Measurements from ENCODE around the gene TMEM270.

DNA sequence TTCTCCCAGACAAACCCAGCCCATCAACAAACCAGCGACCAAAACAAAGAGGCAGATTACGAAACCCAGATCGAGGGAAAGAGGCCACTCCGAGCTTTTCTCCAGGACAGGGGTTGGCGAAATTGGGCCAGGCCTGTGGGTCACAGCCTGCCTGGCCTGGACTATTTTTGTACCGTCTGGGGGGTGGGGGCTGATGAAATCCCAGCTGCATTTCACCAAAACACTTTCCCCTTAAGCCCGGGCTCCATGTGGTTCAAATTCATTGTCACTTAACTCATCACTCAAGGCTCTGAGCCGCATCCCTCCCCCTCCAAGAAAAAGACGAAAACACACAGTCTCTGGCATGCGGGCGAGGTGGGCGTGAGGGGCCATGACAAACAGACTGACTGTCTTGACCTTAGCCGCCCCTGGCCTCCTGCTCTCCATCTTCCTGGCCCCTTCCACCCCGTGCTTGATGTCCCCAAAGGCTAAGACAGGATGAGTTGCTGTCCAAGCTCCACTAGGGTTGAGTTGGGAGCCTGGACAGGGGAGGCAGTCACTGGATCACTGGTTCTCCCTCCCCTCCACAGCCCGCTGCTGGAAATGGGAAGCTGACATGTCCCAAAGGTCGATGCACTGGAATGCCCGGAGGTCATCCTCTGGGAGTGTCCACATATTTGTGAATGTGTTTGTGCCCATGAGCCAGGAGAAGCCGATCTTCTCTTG, 19.2 kb downstream of the TMEM270 start:
- TF ChIP-seq, protein P1, sequence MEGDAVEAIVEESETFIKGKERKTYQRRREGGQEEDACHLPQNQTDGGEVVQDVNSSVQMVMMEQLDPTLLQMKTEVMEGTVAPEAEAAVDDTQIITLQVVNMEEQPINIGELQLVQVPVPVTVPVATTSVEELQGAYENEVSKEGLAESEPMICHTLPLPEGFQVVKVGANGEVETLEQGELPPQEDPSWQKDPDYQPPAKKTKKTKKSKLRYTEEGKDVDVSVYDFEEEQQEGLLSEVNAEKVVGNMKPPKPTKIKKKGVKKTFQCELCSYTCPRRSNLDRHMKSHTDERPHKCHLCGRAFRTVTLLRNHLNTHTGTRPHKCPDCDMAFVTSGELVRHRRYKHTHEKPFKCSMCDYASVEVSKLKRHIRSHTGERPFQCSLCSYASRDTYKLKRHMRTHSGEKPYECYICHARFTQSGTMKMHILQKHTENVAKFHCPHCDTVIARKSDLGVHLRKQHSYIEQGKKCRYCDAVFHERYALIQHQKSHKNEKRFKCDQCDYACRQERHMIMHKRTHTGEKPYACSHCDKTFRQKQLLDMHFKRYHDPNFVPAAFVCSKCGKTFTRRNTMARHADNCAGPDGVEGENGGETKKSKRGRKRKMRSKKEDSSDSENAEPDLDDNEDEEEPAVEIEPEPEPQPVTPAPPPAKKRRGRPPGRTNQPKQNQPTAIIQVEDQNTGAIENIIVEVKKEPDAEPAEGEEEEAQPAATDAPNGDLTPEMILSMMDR (IDR thresholded peaks at IDR 0.05) = no peak
- TF ChIP-seq CREB1 (CRISPR knock-in tag; IDR thresholded peaks at IDR 0.05) (no peak), FOXP1 (CRISPR knock-in tag; IDR thresholded peaks at IDR 0.05; ENCODE audit: borderline replicate concordance) (no peak), ETV6 (CRISPR knock-in tag; IDR thresholded peaks at IDR 0.05) (no peak), CBFB (CRISPR knock-in tag; IDR thresholded peaks at IDR 0.05; ENCODE audit: low read depth) (no peak), MXD4 (CRISPR knock-in tag; IDR thresholded peaks at IDR 0.05; ENCODE audit: borderline replicate concordance) (no peak), ZNF671 (CRISPR knock-in tag; IDR thresholded peaks at IDR 0.05) (no peak), TCF7 (CRISPR knock-in tag; IDR thresholded peaks at IDR 0.05; ENCODE audit: low read depth) (no peak)
- TF ChIP-seq, protein P2, sequence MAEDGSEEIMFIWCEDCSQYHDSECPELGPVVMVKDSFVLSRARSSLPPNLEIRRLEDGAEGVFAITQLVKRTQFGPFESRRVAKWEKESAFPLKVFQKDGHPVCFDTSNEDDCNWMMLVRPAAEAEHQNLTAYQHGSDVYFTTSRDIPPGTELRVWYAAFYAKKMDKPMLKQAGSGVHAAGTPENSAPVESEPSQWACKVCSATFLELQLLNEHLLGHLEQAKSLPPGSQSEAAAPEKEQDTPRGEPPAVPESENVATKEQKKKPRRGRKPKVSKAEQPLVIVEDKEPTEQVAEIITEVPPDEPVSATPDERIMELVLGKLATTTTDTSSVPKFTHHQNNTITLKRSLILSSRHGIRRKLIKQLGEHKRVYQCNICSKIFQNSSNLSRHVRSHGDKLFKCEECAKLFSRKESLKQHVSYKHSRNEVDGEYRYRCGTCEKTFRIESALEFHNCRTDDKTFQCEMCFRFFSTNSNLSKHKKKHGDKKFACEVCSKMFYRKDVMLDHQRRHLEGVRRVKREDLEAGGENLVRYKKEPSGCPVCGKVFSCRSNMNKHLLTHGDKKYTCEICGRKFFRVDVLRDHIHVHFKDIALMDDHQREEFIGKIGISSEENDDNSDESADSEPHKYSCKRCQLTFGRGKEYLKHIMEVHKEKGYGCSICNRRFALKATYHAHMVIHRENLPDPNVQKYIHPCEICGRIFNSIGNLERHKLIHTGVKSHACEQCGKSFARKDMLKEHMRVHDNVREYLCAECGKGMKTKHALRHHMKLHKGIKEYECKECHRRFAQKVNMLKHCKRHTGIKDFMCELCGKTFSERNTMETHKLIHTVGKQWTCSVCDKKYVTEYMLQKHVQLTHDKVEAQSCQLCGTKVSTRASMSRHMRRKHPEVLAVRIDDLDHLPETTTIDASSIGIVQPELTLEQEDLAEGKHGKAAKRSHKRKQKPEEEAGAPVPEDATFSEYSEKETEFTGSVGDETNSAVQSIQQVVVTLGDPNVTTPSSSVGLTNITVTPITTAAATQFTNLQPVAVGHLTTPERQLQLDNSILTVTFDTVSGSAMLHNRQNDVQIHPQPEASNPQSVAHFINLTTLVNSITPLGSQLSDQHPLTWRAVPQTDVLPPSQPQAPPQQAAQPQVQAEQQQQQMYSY (CRISPR knock-in tag; IDR thresholded peaks at IDR 0.05) = no peak
- TF ChIP-seq, protein P3, sequence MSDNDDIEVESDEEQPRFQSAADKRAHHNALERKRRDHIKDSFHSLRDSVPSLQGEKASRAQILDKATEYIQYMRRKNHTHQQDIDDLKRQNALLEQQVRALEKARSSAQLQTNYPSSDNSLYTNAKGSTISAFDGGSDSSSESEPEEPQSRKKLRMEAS (CRISPR knock-in tag; IDR thresholded peaks at IDR 0.05) = no peak
- TF ChIP-seq, protein P4, sequence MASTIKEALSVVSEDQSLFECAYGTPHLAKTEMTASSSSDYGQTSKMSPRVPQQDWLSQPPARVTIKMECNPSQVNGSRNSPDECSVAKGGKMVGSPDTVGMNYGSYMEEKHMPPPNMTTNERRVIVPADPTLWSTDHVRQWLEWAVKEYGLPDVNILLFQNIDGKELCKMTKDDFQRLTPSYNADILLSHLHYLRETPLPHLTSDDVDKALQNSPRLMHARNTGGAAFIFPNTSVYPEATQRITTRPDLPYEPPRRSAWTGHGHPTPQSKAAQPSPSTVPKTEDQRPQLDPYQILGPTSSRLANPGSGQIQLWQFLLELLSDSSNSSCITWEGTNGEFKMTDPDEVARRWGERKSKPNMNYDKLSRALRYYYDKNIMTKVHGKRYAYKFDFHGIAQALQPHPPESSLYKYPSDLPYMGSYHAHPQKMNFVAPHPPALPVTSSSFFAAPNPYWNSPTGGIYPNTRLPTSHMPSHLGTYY (CRISPR knock-in tag; IDR thresholded peaks at IDR 0.05) = no peak
- TF ChIP-seq, protein P5, sequence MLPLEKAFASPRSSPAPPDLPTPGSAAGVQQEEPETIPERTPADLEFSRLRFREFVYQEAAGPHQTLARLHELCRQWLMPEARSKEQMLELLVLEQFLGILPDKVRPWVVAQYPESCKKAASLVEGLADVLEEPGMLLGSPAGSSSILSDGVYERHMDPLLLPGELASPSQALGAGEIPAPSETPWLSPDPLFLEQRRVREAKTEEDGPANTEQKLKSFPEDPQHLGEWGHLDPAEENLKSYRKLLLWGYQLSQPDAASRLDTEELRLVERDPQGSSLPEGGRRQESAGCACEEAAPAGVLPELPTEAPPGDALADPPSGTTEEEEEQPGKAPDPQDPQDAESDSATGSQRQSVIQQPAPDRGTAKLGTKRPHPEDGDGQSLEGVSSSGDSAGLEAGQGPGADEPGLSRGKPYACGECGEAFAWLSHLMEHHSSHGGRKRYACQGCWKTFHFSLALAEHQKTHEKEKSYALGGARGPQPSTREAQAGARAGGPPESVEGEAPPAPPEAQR (CRISPR knock-in tag; IDR thresholded peaks at IDR 0.05) = no peak
- TF ChIP-seq, protein P6, sequence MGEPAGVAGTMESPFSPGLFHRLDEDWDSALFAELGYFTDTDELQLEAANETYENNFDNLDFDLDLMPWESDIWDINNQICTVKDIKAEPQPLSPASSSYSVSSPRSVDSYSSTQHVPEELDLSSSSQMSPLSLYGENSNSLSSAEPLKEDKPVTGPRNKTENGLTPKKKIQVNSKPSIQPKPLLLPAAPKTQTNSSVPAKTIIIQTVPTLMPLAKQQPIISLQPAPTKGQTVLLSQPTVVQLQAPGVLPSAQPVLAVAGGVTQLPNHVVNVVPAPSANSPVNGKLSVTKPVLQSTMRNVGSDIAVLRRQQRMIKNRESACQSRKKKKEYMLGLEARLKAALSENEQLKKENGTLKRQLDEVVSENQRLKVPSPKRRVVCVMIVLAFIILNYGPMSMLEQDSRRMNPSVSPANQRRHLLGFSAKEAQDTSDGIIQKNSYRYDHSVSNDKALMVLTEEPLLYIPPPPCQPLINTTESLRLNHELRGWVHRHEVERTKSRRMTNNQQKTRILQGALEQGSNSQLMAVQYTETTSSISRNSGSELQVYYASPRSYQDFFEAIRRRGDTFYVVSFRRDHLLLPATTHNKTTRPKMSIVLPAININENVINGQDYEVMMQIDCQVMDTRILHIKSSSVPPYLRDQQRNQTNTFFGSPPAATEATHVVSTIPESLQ (CRISPR knock-in tag; IDR thresholded peaks at IDR 0.05) = no peak

Data from WTC11 (cell line).